Measurements from ENCODE around the gene DHX9.

DNA sequence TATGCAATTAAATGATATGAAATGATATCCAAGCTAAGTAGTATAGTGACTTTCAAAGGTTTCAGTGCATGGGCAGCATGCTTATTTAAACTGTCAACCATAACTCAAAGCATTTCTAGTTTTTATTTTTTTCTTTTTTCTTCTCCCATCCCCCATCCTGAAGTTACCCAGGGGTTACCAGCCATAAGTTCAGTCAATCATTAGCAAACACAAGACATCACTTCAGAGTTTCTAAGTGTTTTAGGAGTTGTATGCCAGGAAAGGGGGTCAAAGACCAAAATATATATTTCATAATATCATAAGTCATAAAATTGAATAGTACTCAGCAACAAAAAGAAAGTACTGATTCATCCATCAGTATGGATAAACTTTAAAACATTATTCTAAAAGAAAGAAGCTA lies 28.7 kb downstream of the DHX9 start:
- TF ChIP-seq CTCF (IDR thresholded peaks at IDR 0.05) (no peak), EP300 (IDR thresholded peaks at IDR 0.05) (no peak), POLR2AphosphoS5 (IDR thresholded peaks at IDR 0.05) (no peak)
